Activated CD4-positive, CD25-positive, alpha-beta regulatory T cell (primary cell): Measurements from ENCODE around the gene TMEM234.
A peak's percentile ranks its signal among the peaks of the same experiment; 100 is the strongest.

Source experiments
- DNase-seq, 4 experiments: peaks; one replicate each; lab custom pipeline; 2025; lab: John Stamatoyannopoulos, UW

Gene TMEM234

GRCh38 chr1:32239790-32240139 is 17.6 kb upstream of the TMEM234 start:
- no peak for DNase-seq

GRCh38 chr1:32239337-32239736 is 17.2 kb upstream of the TMEM234 start:
- DNase-seq, result no peak

- DNase-seq, result no peak
Measured at GRCh38 chr1:32234792-32235191, 12.6 kb upstream of the TMEM234 start.

GRCh38 chr1:32232558-32233304 is 10.6 kb upstream of the TMEM234 start:
- DNase-seq, result no peak

- DNase-seq, result no peak
Measured at GRCh38 chr1:32231843-32232432, 9.8 kb upstream of the TMEM234 start.

GRCh38 chr1:32228771-32229170 is 6.6 kb upstream of the TMEM234 start:
- DNase-seq, result no peak

- no peak for DNase-seq
Measured at GRCh38 chr1:32224285-32224684, 2.1 kb upstream of the TMEM234 start.

- DNase-seq, result no peak
Measured at GRCh38 chr1:32223683-32224082, 1.5 kb upstream of the TMEM234 start.

GRCh38 chr1:32221581-32221979 is 573 bp downstream of the TMEM234 start:
- DNase-seq, result no peak

GRCh38 chr1:32220746-32221580 is 1.2 kb downstream of the TMEM234 start:
- DNase-seq, result no peak

- no peak for DNase-seq
Measured at GRCh38 chr1:32219022-32219421, 3.1 kb downstream of the TMEM234 start.

GRCh38 chr1:32216566-32216965 is 5.6 kb downstream of the TMEM234 start:
- DNase-seq, result no peak

GRCh38 chr1:32215629-32216480 is 6.3 kb downstream of the TMEM234 start:
- DNase-seq, result peak; percentile 15 to 27 (median 18)

GRCh38 chr1:32208891-32209328 is 13.2 kb downstream of the TMEM234 start, which contains the start of gene DCDC2B:
Gene DCDC2B, plus strand, starts transcription at chr1:32209089. Its CDS starts 5 bp downstream, at chr1:32209094.
- no peak for DNase-seq

GRCh38 chr1:32208469-32208868 is 13.7 kb downstream of the TMEM234 start:
- DNase-seq, result no peak

GRCh38 chr1:32205401-32206370 is 16.5 kb downstream of the TMEM234 start, which contains the start of gene IQCC:
Gene IQCC, plus strand, starts transcription at chr1:32205671. Its CDS starts 11 bp downstream, at chr1:32205682.
- DNase-seq, result peak; percentile 62 to 74 (median 68)

GRCh38 chr1:32204943-32205361 is 17.2 kb downstream of the TMEM234 start:
- no peak for DNase-seq

- DNase-seq, result peak; percentile 42 to 60 (median 50)
Measured at GRCh38 chr1:32201011-32201855, 20.9 kb downstream of the TMEM234 start.

- DNase-seq, result peak in 1 of 4 experiments; percentile 16
Measured at GRCh38 chr1:32200226-32201010, 21.7 kb downstream of the TMEM234 start, which contains the start of gene CCDC28B. Gene CCDC28B, plus strand, starts transcription at chr1:32200595. Its CDS starts 1,341 bp downstream, at chr1:32201936.
